Progenitor cell of endocrine pancreas (in vitro differentiated cells): ENCODE data around the gene PAQR4. TPM values are rescaled to one million over a fixed set of nuclear protein-coding genes. Genes with fewer than 3 reads are reported as not detected.
"Not testable (repeated sequence)": the region's sequence is repeated elsewhere in the genome, so short reads cannot be mapped to it uniquely, and the experiment has no call there.

ENCODE experiments used
- DNase-seq: peaks from one replicate; pipeline ENCODE4 v3.0.0; 2021; ENCODE audit warnings: low spot score; ENCODE audit not compliant: unreplicated experiment
- H3K27ac Mint-ChIP-seq: 2 replicates; pipeline ENCODE4 v1.8.0; 2021; ENCODE audit warnings: mild to moderate bottlenecking, moderate library complexity, mixed read lengths
- H3K27me3 Mint-ChIP-seq: 2 replicates; pipeline ENCODE4 v1.8.0; 2021; ENCODE audit warnings: mixed read lengths
- H3K36me3 Mint-ChIP-seq: 2 replicates; pipeline ENCODE4 v1.8.0; 2022; ENCODE audit warnings: mixed read lengths; ENCODE audit not compliant: insufficient read depth
- H3K4me1 Mint-ChIP-seq: 2 replicates; pipeline ENCODE4 v1.8.0; 2021; ENCODE audit warnings: low read depth, mixed read lengths
- H3K4me3 Mint-ChIP-seq: 2 replicates; pipeline ENCODE4 v1.8.0; 2021; ENCODE audit warnings: low read depth, mild to moderate bottlenecking, moderate library complexity, mixed read lengths
- H3K9me3 Mint-ChIP-seq: 2 replicates; pipeline ENCODE4 v1.8.0; 2021; ENCODE audit warnings: low read depth, mixed read lengths
- CTCF ChIP-seq: fragments of 200-600 bp; sonication (generic); IDR thresholded peaks from one replicate; pipeline ENCODE4 v1.5.0; 2021; ENCODE audit warnings: antibody characterized with exemption, mild to moderate bottlenecking; ENCODE audit not compliant: unreplicated experiment
- total RNA-seq: library from RNA; stranded (reverse); gene quantifications from 2 replicates; pipeline ENCODE4 v1.2.1, GENCODE V29; 2021

Gene PAQR4
- total RNA-seq, 1 donor from 2014 or later, result 13.0 TPM

DNA sequence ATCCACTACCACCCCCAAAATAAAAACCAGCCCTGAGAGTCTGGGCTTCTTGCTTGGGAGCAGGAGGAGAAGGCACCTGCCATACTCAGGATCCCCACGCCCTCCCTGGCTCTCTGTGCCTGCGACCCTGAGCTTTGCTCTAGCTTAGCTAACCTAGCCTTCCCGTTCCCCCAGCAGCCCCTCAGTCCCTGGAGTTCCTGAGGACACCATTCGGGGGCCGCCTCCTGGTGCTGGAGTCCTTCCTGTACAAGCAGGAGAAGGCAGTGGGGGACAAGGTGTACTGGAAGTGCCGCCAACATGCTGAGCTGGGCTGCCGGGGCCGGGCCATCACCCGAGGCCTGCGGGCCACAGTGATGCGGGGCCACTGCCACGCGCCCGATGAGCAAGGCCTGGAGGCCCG, 38.9 kb upstream of the PAQR4 start:
- Mint-ChIP-seq H3K4me1 (peaks cover 24% of the 10 kb centered on the region), H3K4me3 (no peak overlapping the region), H3K27me3 (peaks cover 3% of the 10 kb centered on the region), H3K9me3 (no peaks in the 10 kb centered on the region), H3K36me3 (peaks cover 4% of the 10 kb centered on the region), H3K27ac (no peak overlapping the region)
- no peak for TF ChIP-seq CTCF
- DNase-seq, result no peak

DNA sequence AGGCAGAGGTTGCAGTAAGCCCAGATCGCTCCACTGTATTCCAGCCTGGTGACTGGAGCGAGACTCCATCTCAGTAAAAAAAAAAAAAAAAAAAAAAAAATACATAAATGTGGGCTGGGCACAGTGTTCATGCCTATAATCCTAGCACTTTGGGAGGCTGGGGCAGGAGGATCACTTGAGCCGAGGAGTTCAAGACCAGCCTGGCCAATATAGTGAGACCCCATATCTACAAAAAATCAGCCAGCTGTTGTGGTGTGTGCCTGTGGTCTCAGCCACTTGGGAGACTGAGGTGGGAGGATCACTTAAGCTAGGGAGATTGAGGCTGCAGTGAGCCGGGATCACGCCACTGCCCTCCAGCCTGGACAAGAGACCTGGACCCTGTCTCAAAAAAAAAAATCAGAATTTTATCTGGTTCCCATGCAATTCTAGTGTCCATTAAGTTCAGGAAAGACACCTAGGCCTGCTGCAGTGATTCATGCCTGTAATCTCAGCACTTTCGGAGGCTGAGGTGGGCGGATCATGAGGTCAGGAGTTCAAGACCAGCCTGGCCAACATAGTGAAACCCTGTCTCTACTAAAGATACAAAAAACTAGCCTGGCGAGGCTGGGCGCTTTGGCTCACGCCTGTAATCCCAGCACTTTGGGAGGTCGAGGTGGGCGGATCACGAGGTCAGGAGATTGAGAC, 37.8 kb upstream of the PAQR4 start:
- H3K4me3 Mint-ChIP-seq, DNase-seq, H3K27ac Mint-ChIP-seq, H3K27me3 Mint-ChIP-seq, H3K9me3 Mint-ChIP-seq, H3K36me3 Mint-ChIP-seq: not testable (repeated sequence)
- peaks cover 21% of the 10 kb centered on the region for H3K4me1 Mint-ChIP-seq

DNA sequence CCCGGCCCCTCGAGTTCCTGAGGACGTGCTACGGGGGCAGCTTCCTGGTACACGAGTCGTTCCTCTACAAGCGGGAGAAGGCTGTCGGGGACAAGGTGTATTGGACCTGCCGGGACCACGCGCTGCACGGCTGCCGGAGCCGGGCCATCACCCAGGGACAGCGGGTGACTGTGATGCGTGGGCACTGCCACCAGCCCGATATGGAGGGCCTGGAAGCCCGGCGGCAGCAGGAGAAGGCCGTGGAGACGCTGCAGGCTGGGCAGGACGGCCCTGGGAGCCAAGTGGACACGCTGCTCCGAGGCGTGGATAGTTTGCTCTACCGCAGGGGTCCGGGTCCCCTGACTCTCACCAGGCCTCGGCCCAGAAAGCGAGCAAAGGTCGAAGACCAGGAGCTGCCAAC, 36.0 kb upstream of the PAQR4 start:
- no peak overlapping the region for H3K27ac Mint-ChIP-seq
- peaks cover 10% of the 10 kb centered on the region for H3K4me1 Mint-ChIP-seq
- no peak overlapping the region for H3K4me3 Mint-ChIP-seq
- H3K9me3 Mint-ChIP-seq, result no peaks in the 10 kb centered on the region
- no peak for TF ChIP-seq CTCF
- no peaks in the 10 kb centered on the region for H3K27me3 Mint-ChIP-seq
- peaks cover 6% of the 10 kb centered on the region for H3K36me3 Mint-ChIP-seq
- no peak for DNase-seq

DNA sequence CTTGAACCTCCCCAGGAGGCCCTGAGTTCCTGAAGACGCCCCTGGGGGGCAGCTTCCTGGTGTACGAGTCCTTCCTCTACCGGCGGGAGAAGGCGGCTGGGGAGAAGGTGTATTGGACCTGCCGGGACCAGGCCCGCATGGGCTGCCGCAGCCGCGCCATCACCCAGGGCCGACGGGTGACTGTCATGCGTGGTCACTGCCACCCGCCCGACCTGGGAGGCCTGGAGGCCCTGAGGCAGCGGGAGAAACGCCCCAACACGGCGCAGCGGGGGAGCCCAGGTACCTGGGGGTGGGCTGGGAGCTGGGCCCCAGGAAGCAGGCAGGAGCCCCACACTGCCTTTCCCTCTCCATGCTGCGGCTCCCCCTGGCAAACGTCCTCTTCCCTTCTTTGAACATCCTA, 35.4 kb upstream of the PAQR4 start:
- Mint-ChIP-seq H3K27ac (no peak overlapping the region), H3K4me3 (no peak overlapping the region), H3K4me1 (peaks cover 5% of the 10 kb centered on the region), H3K27me3 (no peaks in the 10 kb centered on the region), H3K9me3 (no peaks in the 10 kb centered on the region), H3K36me3 (peaks cover 6% of the 10 kb centered on the region)
- no peak for DNase-seq
- no peak for TF ChIP-seq CTCF

DNA sequence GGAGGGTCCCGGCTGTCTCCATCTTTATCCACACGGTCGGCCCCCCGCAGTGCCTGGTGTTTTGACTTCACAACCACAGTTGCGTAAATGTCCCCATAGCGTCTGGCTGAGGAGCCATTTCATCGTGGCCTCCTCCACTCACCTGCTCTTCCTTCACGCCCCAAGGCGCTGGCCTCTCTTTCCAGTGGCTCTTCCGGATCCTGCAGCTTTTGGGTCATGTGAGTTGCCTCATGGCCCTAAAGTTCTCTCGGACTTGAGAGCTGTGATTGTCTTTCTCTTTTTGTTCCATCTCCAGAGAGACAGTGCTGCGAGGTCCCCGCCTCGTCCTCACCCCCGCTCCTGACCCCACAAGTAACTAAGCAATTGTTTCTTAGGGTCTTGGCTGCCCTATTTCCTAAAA, 34.7 kb upstream of the PAQR4 start:
- TF ChIP-seq CTCF, result no peak
- Mint-ChIP-seq H3K4me3 (no peak overlapping the region), H3K9me3 (no peaks in the 10 kb centered on the region), H3K4me1 (no peaks in the 10 kb centered on the region), H3K27me3 (no peaks in the 10 kb centered on the region), H3K27ac (peak overlapping the region; percentile 58), H3K36me3 (peaks cover 6% of the 10 kb centered on the region)
- no peak for DNase-seq

GRCh38 chr16:2936436-2937011, 32.6 kb upstream of the PAQR4 start:
- TF ChIP-seq CTCF, result no peak
- Mint-ChIP-seq H3K36me3 (peaks cover 6% of the 10 kb centered on the region), H3K4me3 (no peak overlapping the region), H3K27me3 (no peaks in the 10 kb centered on the region), H3K9me3 (no peaks in the 10 kb centered on the region), H3K27ac (no peak overlapping the region), H3K4me1 (no peaks in the 10 kb centered on the region)
- DNase-seq, result no peak
